ENCODE results near the gene NKX6-1. TPM values are rescaled to one million over a fixed set of nuclear protein-coding genes. Genes with fewer than 3 reads are reported as not detected.

Gene NKX6-1
- total RNA-seq, 2 experiments from 2014 or later, result not detected

GRCh38 chr4:84481860-84482245 lies 17.2 kb downstream of the NKX6-1 start:
- no peak overlapping the region for H3K4me3 Mint-ChIP-seq
- no peak for DNase-seq
- no peak overlapping the region for H3K27ac Mint-ChIP-seq
- peaks cover 9% of the 10 kb centered on the region for H3K4me1 Mint-ChIP-seq
- H3K9me3 Mint-ChIP-seq, result peaks cover 10% of the 10 kb centered on the region
- POLR2A ChIA-PET, result no interaction called here
- H3K27me3 Mint-ChIP-seq, result peaks cover 78% of the 10 kb centered on the region
- H3K36me3 Mint-ChIP-seq (ENCODE audit: low read depth), result peaks cover 2% of the 10 kb centered on the region
- CTCF ChIA-PET, result interaction anchor here (0.7 to 1.2 kb wide), 3 partner anchors 12 to 17 kb away, joined by 3 to 4 read pairs (median 3); partner anchors contain the start of gene NKX6-1

- Mint-ChIP-seq H3K27me3 (peaks cover 72% of the 10 kb centered on the region), H3K27ac (peak overlapping the region; percentile 71), H3K4me1 (peaks cover 9% of the 10 kb centered on the region), H3K9me3 (peaks cover 10% of the 10 kb centered on the region), H3K4me3 (peak overlapping the region; percentile 22), H3K36me3 (ENCODE audit: low read depth) (peaks cover 2% of the 10 kb centered on the region)
- no peak for DNase-seq
- CTCF ChIA-PET, result interaction anchor here (0.8 to 1.2 kb wide), 2 partner anchors 13 to 17 kb away, joined by 3 read pairs; no protein-coding TSS in a partner anchor
- POLR2A ChIA-PET, result no interaction called here
These were observed 17.8 kb downstream of the NKX6-1 start for GRCh38 chr4:84481077-84481859.

- Mint-ChIP-seq H3K27me3 (peaks cover 61% of the 10 kb centered on the region), H3K36me3 (ENCODE audit: low read depth) (peaks cover 2% of the 10 kb centered on the region), H3K9me3 (peaks cover 10% of the 10 kb centered on the region), H3K27ac (peak overlapping the region; percentile 62), H3K4me1 (peaks cover 9% of the 10 kb centered on the region), H3K4me3 (no peak overlapping the region)
- CTCF ChIA-PET, result no interaction called here
- no peak for DNase-seq
- POLR2A ChIA-PET, result no interaction called here
These were observed 19.0 kb downstream of the NKX6-1 start for GRCh38 chr4:84480082-84480481.

- Mint-ChIP-seq H3K27ac (no peak overlapping the region), H3K4me1 (peaks cover 9% of the 10 kb centered on the region), H3K27me3 (peaks cover 58% of the 10 kb centered on the region), H3K9me3 (peaks cover 10% of the 10 kb centered on the region), H3K36me3 (ENCODE audit: low read depth) (peaks cover 2% of the 10 kb centered on the region), H3K4me3 (no peak overlapping the region)
- no peak for DNase-seq
- ChIA-PET CTCF (no interaction called here), POLR2A (no interaction called here)
These were observed 19.4 kb downstream of the NKX6-1 start for GRCh38 chr4:84479663-84480062.

GRCh38 chr4:84477738-84478137 lies 21.4 kb downstream of the NKX6-1 start:
- H3K36me3 Mint-ChIP-seq (ENCODE audit: low read depth), result peaks cover 2% of the 10 kb centered on the region
- no peak overlapping the region for H3K27ac Mint-ChIP-seq
- H3K9me3 Mint-ChIP-seq, result peaks cover 10% of the 10 kb centered on the region
- H3K4me1 Mint-ChIP-seq, result peaks cover 9% of the 10 kb centered on the region
- no peak for DNase-seq
- no peak overlapping the region for H3K4me3 Mint-ChIP-seq
- peaks cover 46% of the 10 kb centered on the region for H3K27me3 Mint-ChIP-seq
- POLR2A ChIA-PET, result no interaction called here
- CTCF ChIA-PET, result interaction anchor here (1.0 to 1.5 kb wide), 2 partner anchors 12 to 66 kb away, joined by 3 read pairs; no protein-coding TSS in a partner anchor

GRCh38 chr4:84474107-84474506 lies 25.0 kb downstream of the NKX6-1 start:
- no peak for DNase-seq
- POLR2A ChIA-PET, result no interaction called here
- peaks cover 12% of the 10 kb centered on the region for H3K27me3 Mint-ChIP-seq

GRCh38 chr4:84472154-84472553 lies 26.9 kb downstream of the NKX6-1 start:
- POLR2A ChIA-PET, result no interaction called here
- Mint-ChIP-seq H3K4me1 (no peaks in the 10 kb centered on the region), H3K4me3 (no peak overlapping the region), H3K27me3 (peaks cover 9% of the 10 kb centered on the region), H3K27ac (no peak overlapping the region), H3K36me3 (ENCODE audit: low read depth) (no peaks in the 10 kb centered on the region), H3K9me3 (no peaks in the 10 kb centered on the region)
- CTCF ChIA-PET, result no interaction called here
- DNase-seq, result no peak

More at GRCh38 chr4:84474107-84474506, 25.0 kb downstream of the NKX6-1 start:
- no peaks in the 10 kb centered on the region for H3K4me1 Mint-ChIP-seq
- H3K4me3 Mint-ChIP-seq, result no peak overlapping the region
- H3K9me3 Mint-ChIP-seq, result no peaks in the 10 kb centered on the region
- CTCF ChIA-PET, result interaction anchor here (0.8 kb wide), 1 partner anchor 347 kb away, joined by 3 read pairs; no protein-coding TSS in a partner anchor
- no peak overlapping the region for H3K27ac Mint-ChIP-seq
- H3K36me3 Mint-ChIP-seq (ENCODE audit: low read depth), result no peaks in the 10 kb centered on the region

GRCh38 chr4:84470204-84470785 lies 28.8 kb downstream of the NKX6-1 start:
- POLR2A ChIA-PET, result no interaction called here
- CTCF ChIA-PET, result no interaction called here
- no peaks in the 10 kb centered on the region for H3K36me3 Mint-ChIP-seq (ENCODE audit: low read depth)
- H3K4me1 Mint-ChIP-seq, result no peaks in the 10 kb centered on the region
- H3K27me3 Mint-ChIP-seq, result peaks cover 14% of the 10 kb centered on the region
- H3K9me3 Mint-ChIP-seq, result no peaks in the 10 kb centered on the region
- no peak for DNase-seq
- H3K27ac Mint-ChIP-seq, result no peak overlapping the region
- no peak overlapping the region for H3K4me3 Mint-ChIP-seq

- Mint-ChIP-seq H3K9me3 (no peaks in the 10 kb centered on the region), H3K27me3 (peaks cover 12% of the 10 kb centered on the region), H3K4me1 (no peaks in the 10 kb centered on the region), H3K4me3 (no peak overlapping the region), H3K27ac (no peak overlapping the region), H3K36me3 (ENCODE audit: low read depth) (no peaks in the 10 kb centered on the region)
- CTCF ChIA-PET, result no interaction called here
- no peak for DNase-seq
- POLR2A ChIA-PET, result no interaction called here
These were observed 31.5 kb downstream of the NKX6-1 start for GRCh38 chr4:84467601-84468000.

- DNase-seq, result no peak
- CTCF ChIA-PET, result no interaction called here
- no peak overlapping the region for H3K27ac Mint-ChIP-seq
- H3K4me1 Mint-ChIP-seq, result no peaks in the 10 kb centered on the region
- H3K9me3 Mint-ChIP-seq, result no peaks in the 10 kb centered on the region
- peaks cover 6% of the 10 kb centered on the region for H3K27me3 Mint-ChIP-seq
- POLR2A ChIA-PET, result no interaction called here
- no peaks in the 10 kb centered on the region for H3K36me3 Mint-ChIP-seq (ENCODE audit: low read depth)
- no peak overlapping the region for H3K4me3 Mint-ChIP-seq
These were observed 39.3 kb downstream of the NKX6-1 start for GRCh38 chr4:84459783-84460182.

GRCh38 chr4:84456157-84456556 lies 42.9 kb downstream of the NKX6-1 start:
- DNase-seq, result no peak
- ChIA-PET POLR2A (no interaction called here), CTCF (no interaction called here)
- Mint-ChIP-seq H3K4me3 (no peak overlapping the region), H3K9me3 (no peaks in the 10 kb centered on the region), H3K4me1 (no peaks in the 10 kb centered on the region), H3K27me3 (peaks cover 7% of the 10 kb centered on the region), H3K36me3 (ENCODE audit: low read depth) (no peaks in the 10 kb centered on the region), H3K27ac (no peak overlapping the region)

- H3K36me3 Mint-ChIP-seq (ENCODE audit: low read depth), result no peaks in the 10 kb centered on the region
- H3K27me3 Mint-ChIP-seq, result peaks cover 7% of the 10 kb centered on the region
- no peak overlapping the region for H3K4me3 Mint-ChIP-seq
- POLR2A ChIA-PET, result no interaction called here
- no peaks in the 10 kb centered on the region for H3K4me1 Mint-ChIP-seq
- no peak for DNase-seq
- CTCF ChIA-PET, result no interaction called here
- no peaks in the 10 kb centered on the region for H3K9me3 Mint-ChIP-seq
- no peak overlapping the region for H3K27ac Mint-ChIP-seq
These were observed 43.4 kb downstream of the NKX6-1 start for GRCh38 chr4:84455697-84456096.

- CTCF ChIA-PET, result no interaction called here
- POLR2A ChIA-PET, result no interaction called here
- H3K27me3 Mint-ChIP-seq, result peaks cover 5% of the 10 kb centered on the region
- no peaks in the 10 kb centered on the region for H3K36me3 Mint-ChIP-seq (ENCODE audit: low read depth)
- no peak overlapping the region for H3K4me3 Mint-ChIP-seq
- no peaks in the 10 kb centered on the region for H3K9me3 Mint-ChIP-seq
- no peaks in the 10 kb centered on the region for H3K4me1 Mint-ChIP-seq
- DNase-seq, result no peak
- H3K27ac Mint-ChIP-seq, result no peak overlapping the region
These were observed 47.5 kb downstream of the NKX6-1 start for GRCh38 chr4:84451546-84451945.

- Mint-ChIP-seq H3K4me1 (no peaks in the 10 kb centered on the region), H3K36me3 (ENCODE audit: low read depth) (no peaks in the 10 kb centered on the region), H3K9me3 (no peaks in the 10 kb centered on the region), H3K27ac (no peak overlapping the region), H3K27me3 (peaks cover 5% of the 10 kb centered on the region), H3K4me3 (no peak overlapping the region)
- ChIA-PET CTCF (no interaction called here), POLR2A (no interaction called here)
- DNase-seq, result no peak
These were observed 55.6 kb downstream of the NKX6-1 start for GRCh38 chr4:84443523-84443922.
